ENCODE results near the gene CHSY3.

- TF ChIP-seq EP300 (IDR thresholded peaks at IDR 0.05; ENCODE audit: borderline replicate concordance) (no peak), TAF1 (IDR thresholded peaks at IDR 0.05; ENCODE audit: low read depth) (no peak), YY1 (IDR thresholded peaks at IDR 0.05; ENCODE audit: low read depth) (no peak), ZBTB7A (IDR thresholded peaks at IDR 0.05; ENCODE audit: low read depth) (no peak)
These were observed 207.5 kb downstream of the CHSY3 start for GRCh38 chr5:130111746-130112145.

Data from Ishikawa (cell line).